Measurements from ENCODE around the gene SLC39A6.
A peak's percentile ranks its signal among the peaks of the same experiment; 100 is the strongest.
"Not testable (repeated sequence)": the region's sequence is repeated elsewhere in the genome, so short reads cannot be mapped to it uniquely, and the experiment has no call there.

SLC39A6 gene

DNA sequence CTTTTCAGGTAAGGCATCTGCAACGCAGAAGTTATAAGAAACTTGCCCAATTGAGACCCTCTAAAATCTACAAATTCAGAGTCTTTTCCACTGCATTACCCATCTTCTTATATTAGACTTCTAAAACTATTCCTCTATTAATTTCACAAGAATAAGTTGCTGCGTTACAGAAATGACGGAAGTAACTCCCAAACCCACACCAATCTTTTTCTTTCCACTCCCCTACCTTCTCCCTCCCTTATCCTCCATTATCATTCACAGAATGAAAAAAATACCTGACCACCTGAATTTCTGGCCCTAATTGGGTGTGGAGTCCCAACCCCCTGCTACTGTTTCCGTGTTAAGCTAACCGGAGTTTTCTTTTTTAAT is 62.5 kb downstream of the SLC39A6 start:
- in situ Hi-C loops (cut with HindIII; ENCODE audit: low sequenced_read_pairs) = no loop called here
- TF ChIP-seq, protein P1, sequence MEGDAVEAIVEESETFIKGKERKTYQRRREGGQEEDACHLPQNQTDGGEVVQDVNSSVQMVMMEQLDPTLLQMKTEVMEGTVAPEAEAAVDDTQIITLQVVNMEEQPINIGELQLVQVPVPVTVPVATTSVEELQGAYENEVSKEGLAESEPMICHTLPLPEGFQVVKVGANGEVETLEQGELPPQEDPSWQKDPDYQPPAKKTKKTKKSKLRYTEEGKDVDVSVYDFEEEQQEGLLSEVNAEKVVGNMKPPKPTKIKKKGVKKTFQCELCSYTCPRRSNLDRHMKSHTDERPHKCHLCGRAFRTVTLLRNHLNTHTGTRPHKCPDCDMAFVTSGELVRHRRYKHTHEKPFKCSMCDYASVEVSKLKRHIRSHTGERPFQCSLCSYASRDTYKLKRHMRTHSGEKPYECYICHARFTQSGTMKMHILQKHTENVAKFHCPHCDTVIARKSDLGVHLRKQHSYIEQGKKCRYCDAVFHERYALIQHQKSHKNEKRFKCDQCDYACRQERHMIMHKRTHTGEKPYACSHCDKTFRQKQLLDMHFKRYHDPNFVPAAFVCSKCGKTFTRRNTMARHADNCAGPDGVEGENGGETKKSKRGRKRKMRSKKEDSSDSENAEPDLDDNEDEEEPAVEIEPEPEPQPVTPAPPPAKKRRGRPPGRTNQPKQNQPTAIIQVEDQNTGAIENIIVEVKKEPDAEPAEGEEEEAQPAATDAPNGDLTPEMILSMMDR (IDR thresholded peaks at IDR 0.05; ENCODE audit: low read depth, low read length) = no peak
- no peak for DNase-seq (ENCODE audit: low read depth, low spot score)
- peak overlapping the region; percentile 97 for H3K4me3 ChIP-seq (ENCODE audit: low read depth, low read length)

DNA sequence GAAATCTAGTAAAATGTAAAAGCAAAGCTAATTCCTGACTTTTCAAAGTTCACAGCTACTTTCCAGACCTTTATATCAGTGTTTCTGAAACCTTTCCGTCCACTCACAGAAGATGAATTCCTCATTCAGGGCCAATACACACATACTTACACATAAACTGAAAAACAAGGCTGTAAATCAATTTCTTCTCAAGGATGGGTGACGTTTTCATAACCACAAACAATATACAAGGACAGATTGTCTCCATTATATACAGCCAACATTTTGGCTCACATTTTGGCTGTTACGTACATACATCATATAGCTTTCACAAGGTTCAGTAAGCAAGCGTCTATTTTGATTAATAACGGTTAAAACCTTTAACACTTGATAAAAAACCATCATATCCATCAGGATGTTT is 63.1 kb downstream of the SLC39A6 start:
- in situ Hi-C loops (cut with HindIII; ENCODE audit: low sequenced_read_pairs) = no loop called here
- DNase-seq (ENCODE audit: low read depth, low spot score) = peak; percentile 9
- peak overlapping the region; percentile 97 for H3K4me3 ChIP-seq (ENCODE audit: low read depth, low read length)
- TF ChIP-seq, protein P1 (IDR thresholded peaks at IDR 0.05; ENCODE audit: low read depth, low read length) = no peak

DNA sequence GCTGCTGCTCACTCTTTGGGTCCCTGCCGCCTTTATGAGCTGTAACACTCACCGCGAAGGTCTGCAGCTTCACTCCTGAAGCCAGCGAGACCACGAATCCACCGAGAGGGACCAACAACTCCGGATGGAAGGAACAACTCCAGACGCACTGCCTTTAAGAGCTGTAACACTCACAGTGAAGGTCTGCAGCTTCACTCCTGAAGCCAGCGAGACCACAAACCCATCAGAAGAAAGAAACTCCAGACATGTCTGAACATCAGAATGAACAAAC is 64.4 kb downstream of the SLC39A6 start:
- in situ Hi-C loops (cut with HindIII; ENCODE audit: low sequenced_read_pairs); H3K4me3 ChIP-seq (ENCODE audit: low read depth, low read length); DNase-seq (ENCODE audit: low read depth, low spot score): not testable (repeated sequence)

DNA sequence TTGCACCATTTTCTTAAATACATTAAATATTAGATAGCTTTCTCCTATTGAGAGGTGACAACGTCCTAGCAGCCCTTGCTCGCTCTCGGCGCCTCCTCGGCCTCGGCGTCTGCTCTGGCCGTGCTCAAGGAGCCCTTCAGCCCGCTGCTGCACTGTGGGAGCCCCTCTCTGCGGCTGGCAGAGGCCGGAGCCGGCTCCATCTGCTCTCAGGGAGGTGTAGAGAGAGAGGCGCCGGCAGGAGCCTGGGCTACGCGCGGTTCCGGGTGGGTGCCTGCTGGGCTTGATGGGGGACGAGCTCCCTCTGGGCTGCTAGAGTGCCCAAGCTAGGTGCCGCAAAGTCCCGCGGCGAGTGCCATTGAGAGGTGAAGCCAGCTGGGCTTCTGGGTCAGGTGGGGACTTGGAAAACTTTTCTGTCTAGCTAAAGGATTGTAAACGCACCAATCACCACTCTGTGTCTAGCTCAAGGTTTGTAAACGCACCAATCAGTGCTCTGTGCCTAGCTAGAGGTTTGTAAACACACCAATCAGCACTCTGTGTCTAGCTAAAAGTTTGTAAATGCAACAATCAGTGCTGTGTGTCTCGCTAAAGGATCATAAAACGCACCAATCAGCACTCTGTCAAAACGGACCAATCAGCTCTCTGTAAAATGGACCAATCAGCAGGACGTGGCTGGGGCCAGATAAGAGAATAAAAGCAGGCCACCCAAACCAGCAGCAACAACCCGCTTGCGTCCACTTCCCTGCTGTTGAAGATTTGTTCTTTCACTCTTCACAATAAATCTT is 64.9 kb downstream of the SLC39A6 start:
- DNase-seq (ENCODE audit: low read depth, low spot score) = no peak
- TF ChIP-seq, protein P1 (IDR thresholded peaks at IDR 0.05; ENCODE audit: low read depth, low read length) = no peak
- in situ Hi-C loops (cut with HindIII; ENCODE audit: low sequenced_read_pairs) = no loop called here
- H3K4me3 ChIP-seq (ENCODE audit: low read depth, low read length) = no peak overlapping the region

DNA sequence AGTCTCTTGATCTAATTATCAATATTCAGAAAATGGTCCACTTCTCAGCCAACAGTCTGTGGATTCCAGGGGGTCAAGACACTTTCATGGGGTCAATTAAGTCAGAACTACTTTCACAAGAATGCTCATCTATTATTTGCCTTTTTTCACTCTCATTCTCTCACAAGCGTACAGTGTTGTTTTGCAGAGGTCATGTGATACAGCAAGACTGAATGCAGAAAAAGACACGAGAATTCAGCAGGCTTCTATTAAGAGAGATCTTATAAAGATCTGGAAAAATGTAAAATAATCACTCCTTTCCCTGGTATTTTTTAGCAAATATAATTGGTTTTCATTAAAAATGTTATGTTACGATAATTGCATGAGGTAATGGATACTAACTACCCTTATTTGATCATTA is 70.5 kb downstream of the SLC39A6 start:
- in situ Hi-C loops (cut with HindIII; ENCODE audit: low sequenced_read_pairs) = no loop called here
- TF ChIP-seq, protein P1 (IDR thresholded peaks at IDR 0.05; ENCODE audit: low read depth, low read length) = no peak
- no peak for DNase-seq (ENCODE audit: low read depth, low spot score)
- no peak overlapping the region for H3K4me3 ChIP-seq (ENCODE audit: low read depth, low read length)
